Loucy (cell line): ENCODE measurements around the gene MUC20.

ENCODE experiments used
- CTCF ChIP-seq: fragments of 200-600 bp; sonication (generic); conservative IDR thresholded peaks from 2 replicates; pipeline ENCODE4 v1.5.1; 2014; ENCODE audit warnings: mild to moderate bottlenecking, antibody characterized with exemption, low read length
- EZH2phosphoT487 ChIP-seq: fragments of 200-600 bp; IDR thresholded peaks from 2 replicates; pipeline ENCODE4 v1.6.1; 2018; ENCODE audit warnings: antibody characterized with exemption, mild to moderate bottlenecking, moderate library complexity, borderline replicate concordance

GRCh38 chr3:195718477-195718984, 2.2 kb upstream of the MUC20 start:
- no peak for TF ChIP-seq CTCF
- no peak for TF ChIP-seq EZH2phosphoT487
